VCaP (cell line): Measurements from ENCODE around the gene EPHA1.
"Not testable (repeated sequence)": the region's sequence is repeated elsewhere in the genome, so short reads cannot be mapped to it uniquely, and the experiment has no call there.

Experiments
- H3K27ac ChIP-seq: fragments of 450-650 bp; 2 replicates; pipeline ENCODE4 v1.5.1; 2017
- TF ChIP-seq, protein P1 (sequence below): fragments of 450-650 bp; conservative IDR thresholded peaks from 2 replicates; pipeline ENCODE4 v1.5.1; 2017; ENCODE audit warnings: mild to moderate bottlenecking, moderate library complexity

The EPHA1 gene

DNA sequence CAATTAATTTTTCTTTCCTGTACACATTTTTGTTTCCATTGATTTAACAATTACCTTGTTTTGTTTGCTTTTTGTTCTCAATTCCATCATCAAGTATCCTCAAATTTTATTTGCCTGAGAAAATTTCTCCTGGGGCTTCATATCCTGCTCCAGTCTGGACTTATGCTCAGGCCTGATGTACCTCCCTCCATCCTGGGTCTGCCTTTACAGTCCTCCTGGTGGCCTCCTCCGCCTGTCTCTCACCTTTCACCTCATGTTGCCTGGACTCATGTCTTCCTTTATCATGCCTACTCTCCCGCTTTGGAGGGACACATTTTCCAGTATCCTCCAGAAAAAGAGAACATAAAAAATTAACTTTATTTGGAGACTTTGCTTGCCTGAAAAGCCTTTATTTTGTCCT, 22.5 kb upstream of the EPHA1 start:
- TF ChIP-seq, protein P1, sequence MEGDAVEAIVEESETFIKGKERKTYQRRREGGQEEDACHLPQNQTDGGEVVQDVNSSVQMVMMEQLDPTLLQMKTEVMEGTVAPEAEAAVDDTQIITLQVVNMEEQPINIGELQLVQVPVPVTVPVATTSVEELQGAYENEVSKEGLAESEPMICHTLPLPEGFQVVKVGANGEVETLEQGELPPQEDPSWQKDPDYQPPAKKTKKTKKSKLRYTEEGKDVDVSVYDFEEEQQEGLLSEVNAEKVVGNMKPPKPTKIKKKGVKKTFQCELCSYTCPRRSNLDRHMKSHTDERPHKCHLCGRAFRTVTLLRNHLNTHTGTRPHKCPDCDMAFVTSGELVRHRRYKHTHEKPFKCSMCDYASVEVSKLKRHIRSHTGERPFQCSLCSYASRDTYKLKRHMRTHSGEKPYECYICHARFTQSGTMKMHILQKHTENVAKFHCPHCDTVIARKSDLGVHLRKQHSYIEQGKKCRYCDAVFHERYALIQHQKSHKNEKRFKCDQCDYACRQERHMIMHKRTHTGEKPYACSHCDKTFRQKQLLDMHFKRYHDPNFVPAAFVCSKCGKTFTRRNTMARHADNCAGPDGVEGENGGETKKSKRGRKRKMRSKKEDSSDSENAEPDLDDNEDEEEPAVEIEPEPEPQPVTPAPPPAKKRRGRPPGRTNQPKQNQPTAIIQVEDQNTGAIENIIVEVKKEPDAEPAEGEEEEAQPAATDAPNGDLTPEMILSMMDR: no peak
- no peak overlapping the region for H3K27ac ChIP-seq

DNA sequence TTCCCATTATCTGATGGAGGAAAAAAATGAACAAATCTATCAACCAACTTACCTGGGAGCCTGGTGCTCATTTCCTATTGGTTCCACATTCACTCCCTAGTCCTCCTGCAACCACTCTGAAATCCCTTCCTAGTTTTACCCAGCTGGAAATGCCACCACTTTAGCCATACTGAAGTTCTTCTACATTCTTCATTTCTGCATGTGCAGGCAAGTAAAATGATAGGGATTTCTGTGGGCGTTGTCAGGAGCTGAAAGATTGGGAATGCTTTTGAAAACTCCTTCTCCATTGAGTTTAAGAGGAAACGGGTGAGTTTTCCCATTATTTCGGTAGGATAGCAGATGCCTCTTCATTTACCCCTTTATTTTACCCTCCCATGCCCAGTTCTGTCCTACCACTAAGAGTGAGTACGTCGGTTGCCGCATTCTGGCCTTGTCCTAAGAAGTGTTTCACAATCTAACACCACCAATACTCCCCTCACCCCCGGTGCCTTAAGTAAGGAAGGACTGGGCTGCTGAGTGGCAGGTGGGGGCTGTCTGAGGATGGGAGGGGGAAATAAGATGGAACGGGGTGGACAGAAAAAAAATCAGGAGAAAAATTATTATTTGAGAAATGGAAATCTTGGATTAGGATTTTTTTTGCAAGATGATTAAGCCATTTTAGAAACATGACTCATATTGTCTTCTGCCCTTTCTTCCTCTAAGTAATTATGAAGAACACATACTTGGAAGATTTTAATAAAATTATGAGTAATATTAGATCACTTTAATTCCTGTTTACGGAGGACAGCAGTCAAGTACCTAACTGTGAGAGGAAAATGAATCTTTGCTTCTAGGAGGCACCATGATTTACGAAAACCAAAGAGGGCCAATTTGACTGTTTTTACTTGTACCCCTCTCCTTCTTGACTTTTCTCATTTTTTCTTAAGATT, 21.4 kb upstream of the EPHA1 start:
- H3K27ac ChIP-seq: no peak overlapping the region

DNA sequence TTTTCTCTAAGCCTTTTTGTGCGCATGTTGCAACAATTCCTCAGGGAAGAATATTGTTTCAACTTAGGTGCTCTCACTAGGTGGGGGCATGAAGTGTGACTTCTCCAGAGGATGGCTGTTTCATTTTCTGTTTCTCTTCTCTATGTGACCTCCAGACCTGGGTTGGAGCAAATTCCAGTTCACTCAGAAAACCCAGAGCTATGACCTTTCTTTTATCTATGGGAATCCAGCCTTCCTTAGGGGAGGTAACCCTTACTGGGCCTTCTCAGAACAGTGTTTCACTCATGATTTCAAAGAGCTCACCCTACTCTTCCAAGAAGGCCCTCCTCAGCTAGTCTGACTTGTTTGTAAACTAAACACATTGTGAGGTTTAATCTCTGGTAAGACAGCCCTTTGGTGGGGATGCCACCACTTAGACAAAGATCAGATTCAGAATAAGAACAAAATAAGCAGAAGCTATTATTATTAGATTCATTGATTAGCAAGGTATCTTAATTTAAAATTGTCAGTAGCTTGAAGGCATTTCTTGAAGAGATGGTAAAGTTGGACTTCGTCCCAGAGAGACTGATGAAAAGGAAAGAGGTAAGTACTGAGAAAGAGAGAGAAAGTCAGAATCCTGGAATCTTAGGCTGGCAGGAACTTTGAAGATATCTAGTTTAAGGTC, 18.0 kb upstream of the EPHA1 start:
- TF ChIP-seq, protein P1: no peak

More for the DNA sequence above, 21.4 kb upstream of the EPHA1 start:
- TF ChIP-seq, protein P1: no peak

DNA sequence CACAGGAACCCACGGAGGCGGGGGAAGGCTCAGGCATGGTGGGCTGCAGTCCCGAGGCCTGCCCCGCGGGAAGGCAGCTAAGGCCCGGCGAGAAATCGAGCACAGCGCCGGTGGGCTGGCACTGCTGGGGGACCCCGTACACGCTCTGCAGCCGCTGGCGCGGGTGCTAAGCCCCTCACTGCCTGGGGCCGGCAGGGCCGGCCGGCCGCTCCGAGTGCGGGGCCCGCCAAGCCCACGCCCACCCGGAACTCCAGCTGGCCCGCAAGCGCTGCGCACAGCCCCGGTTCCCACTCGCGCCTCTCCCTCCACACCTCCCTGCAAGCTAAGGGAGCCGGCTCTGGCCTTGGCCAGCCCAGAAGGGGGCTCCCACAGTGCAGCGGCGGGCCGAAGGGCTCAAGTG, 15.8 kb upstream of the EPHA1 start:
- H3K27ac ChIP-seq: not testable (repeated sequence)

More for the DNA sequence above, 18.0 kb upstream of the EPHA1 start:
- H3K27ac ChIP-seq: no peak overlapping the region

DNA sequence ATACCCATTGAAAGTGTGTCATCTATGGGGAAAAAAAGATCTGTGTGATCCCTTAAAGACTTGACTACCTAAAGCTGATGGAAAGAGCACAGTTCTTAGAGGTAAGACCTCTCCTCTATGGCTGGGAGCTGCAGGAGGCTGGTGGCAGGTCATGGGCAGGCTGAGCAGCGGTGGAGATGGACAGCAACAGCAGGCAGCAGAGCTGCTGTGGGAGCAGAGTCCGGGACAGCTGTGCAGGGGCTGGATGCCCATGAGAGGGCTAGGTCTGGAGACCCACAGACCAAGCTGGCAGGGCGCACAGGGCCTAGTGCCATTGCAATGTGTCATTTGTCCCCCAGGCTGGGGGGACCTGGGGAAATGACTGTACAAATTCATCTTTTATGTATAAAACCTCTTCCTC, 13.4 kb upstream of the EPHA1 start:
- TF ChIP-seq, protein P1: no peak
- peak overlapping the region; percentile 84 for H3K27ac ChIP-seq

DNA sequence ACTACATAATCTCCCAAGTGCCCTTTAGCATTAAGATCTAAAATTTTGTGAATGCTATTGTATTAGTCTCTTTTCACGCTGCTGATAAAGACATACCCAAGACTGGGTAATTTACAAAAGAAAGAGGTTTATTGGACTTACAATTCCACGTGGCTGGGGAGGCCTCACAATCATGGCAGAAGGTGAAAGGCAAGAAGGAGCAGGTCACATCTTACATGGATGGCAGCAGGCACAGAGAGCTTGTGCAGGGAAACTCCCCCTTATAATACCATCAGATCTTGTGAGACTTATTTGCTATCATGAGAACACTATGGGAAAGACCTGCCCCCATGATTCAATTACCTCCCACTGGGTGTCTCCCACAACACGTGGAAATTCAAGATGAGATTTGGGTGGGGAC, 12.0 kb upstream of the EPHA1 start:
- peak overlapping the region; percentile 84 for H3K27ac ChIP-seq

DNA sequence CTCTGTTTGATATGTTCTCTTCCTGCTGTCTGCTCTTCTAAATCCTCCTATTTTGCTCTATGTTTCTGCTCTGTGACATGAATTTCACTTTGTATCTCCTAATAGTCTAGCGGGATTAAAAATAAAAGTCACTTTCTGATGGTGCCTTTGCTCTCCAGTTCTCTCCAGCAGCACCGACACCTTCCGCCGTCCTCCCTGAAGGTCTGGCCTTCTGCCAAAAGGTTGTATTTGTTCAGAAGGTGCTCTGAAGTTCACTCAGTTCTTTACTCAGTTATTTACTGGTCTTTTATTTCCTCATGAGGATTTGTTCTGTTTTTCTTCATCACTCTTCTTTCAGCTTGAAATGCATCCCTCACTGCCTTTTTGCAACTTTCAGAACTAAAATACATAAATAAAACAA, 11.2 kb upstream of the EPHA1 start:
- TF ChIP-seq, protein P1: no peak
- peak overlapping the region; percentile 84 for H3K27ac ChIP-seq

DNA sequence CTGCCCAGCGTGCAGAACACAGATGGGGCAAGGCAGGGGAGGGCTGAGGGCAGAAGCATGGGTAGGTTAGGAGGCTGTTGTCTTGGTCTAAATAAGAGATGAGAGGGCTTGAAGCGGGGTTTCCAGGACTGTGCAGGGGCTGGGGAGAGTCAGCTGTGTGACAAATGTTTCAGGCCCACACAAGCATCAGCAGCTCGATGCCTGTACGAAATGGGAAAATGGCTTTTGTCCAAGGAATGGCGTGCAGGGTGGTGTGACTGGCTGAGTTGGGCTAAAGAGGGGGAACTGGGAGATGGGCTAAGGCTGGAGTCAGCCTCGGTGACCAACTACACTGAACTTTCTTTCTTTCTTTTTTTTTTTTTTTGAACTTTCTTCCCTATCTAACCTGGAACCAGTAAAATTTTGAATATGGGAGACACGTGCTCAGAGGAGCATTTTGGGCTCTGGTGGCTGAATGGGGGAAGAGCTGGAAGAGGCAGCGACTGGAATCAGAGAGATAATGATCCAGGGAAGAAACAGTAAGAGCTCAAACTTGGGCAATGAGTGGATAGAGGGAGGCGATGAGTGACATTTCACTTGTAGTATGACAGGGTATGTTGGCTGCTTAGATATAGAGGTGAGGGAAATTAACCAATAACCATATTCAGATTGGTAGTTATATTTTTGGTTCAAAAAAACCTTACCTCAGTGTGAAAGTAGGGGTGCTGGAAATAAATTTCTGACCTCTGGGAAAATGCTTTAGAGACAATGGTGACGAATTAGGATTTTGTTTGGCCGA, 10.2 kb upstream of the EPHA1 start:
- peak overlapping the region; percentile 84 for H3K27ac ChIP-seq
- TF ChIP-seq, protein P1: no peak
